ENCODE data around the gene PDCD1LG2.

Gene PDCD1LG2

GRCh38 chr9:5593904-5594303 lies 83.6 kb downstream of the PDCD1LG2 start:
- Mint-ChIP-seq H3K9me3 (no peaks in the 10 kb centered on the region), H3K36me3 (ENCODE audit: insufficient read depth) (no peaks in the 10 kb centered on the region), H3K27ac (no peak overlapping the region), H3K4me3 (no peak overlapping the region), H3K4me1 (ENCODE audit: low read depth in 2 of 2) (peaks cover 0 to 2% of the 10 kb centered on the region in 2 donors), H3K27me3 (no peaks in the 10 kb centered on the region)
- DNase-seq (no peak), ATAC-seq (replicated peaks) (no peak)

DNA sequence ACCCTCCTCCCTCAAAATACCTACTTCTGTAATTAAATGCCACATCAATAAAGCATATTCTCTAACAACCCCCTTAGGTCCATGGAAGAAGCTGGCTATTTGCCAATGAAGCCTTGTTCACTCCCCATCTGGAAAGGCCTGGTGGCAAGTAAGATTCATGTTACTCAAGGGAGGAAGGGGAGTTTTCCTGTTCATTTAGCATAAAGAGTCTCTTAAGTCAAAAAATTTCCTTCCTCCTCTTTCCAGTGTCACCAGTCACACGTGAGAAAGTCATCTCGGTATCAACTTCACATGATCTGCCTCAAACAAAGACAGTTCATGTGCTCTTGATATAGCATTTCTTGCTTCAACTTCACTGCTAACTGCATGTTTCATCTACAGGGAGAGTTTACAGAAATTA lies 85.8 kb downstream of the PDCD1LG2 start:
- DNase-seq (no peak), ATAC-seq (replicated peaks) (no peak)
- no peak overlapping the region for H3K4me3 Mint-ChIP-seq
- peaks cover 2 to 6% of the 10 kb centered on the region in 2 donors for H3K4me1 Mint-ChIP-seq (ENCODE audit: low read depth in 2 of 2)
- no peak overlapping the region for H3K27ac Mint-ChIP-seq
- H3K36me3 Mint-ChIP-seq (ENCODE audit: insufficient read depth): no peaks in the 10 kb centered on the region
- H3K27me3 Mint-ChIP-seq: no peaks in the 10 kb centered on the region
- H3K9me3 Mint-ChIP-seq: no peaks in the 10 kb centered on the region

DNA sequence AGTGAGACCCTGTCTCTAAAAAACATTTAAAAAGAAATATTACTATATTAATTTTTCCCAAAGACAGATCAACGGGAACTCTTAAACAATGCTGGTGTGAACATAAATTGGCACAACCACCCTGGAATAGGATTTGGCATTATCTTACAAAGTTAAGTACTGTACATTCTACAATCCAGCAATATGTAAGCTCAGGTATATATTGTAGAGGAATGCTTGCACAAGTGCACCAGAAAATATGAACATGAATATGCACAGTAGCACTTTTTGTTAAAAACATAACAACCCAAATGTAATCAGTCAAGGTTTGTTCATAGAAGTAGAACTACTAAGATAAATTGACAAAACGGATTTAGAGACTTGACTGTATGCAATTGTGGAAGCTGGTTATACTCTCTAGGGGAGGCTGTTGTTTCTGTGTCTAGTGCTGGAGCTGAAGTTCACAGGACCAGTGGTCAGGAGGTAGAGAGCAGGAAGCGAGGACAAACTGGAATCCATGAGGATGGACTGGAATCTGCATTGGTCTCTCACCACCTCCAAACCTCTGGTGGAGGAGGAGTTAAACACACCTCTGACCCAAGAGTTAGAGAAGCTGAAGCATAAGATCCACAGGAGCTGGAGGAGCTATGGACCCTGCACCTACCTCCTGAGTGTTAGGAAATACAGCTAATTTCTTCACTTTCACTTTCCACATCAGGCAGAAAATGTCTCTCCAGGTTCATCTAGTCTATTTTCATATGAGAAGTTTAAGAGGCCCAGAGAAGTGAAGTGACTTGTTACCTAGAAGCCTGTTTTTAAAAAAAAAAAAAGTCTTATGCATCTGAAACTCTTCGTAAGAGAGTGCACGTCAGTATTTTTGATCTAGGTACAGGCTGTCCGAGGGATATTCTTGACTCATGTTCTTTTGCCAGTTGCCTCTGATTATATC lies 98.2 kb downstream of the PDCD1LG2 start:
- peak overlapping the region; percentile 35 to 37 for H3K4me3 Mint-ChIP-seq
- H3K4me1 Mint-ChIP-seq (ENCODE audit: low read depth in 2 of 2): peaks cover 4 to 12% of the 10 kb centered on the region in 2 donors
- no peaks in the 10 kb centered on the region for H3K9me3 Mint-ChIP-seq
- H3K27me3 Mint-ChIP-seq: no peaks in the 10 kb centered on the region
- ATAC-seq (replicated peaks): no peak
- peak overlapping the region; percentile 15 to 71 for H3K27ac Mint-ChIP-seq
- no peak for DNase-seq
- no peaks in the 10 kb centered on the region for H3K36me3 Mint-ChIP-seq (ENCODE audit: insufficient read depth)

- H3K27me3 Mint-ChIP-seq: no peaks in the 10 kb centered on the region
- H3K4me3 Mint-ChIP-seq: no peak overlapping the region
- no peaks in the 10 kb centered on the region for H3K9me3 Mint-ChIP-seq
- ATAC-seq (replicated peaks): no peak
- H3K27ac Mint-ChIP-seq: peak overlapping the region in 1 of 2 donors; percentile 71
- H3K36me3 Mint-ChIP-seq (ENCODE audit: insufficient read depth): no peaks in the 10 kb centered on the region
- no peak for DNase-seq
- peaks cover 4 to 12% of the 10 kb centered on the region in 2 donors for H3K4me1 Mint-ChIP-seq (ENCODE audit: low read depth in 2 of 2)
These were observed 98.9 kb downstream of the PDCD1LG2 start for GRCh38 chr9:5609226-5609596.

DNA sequence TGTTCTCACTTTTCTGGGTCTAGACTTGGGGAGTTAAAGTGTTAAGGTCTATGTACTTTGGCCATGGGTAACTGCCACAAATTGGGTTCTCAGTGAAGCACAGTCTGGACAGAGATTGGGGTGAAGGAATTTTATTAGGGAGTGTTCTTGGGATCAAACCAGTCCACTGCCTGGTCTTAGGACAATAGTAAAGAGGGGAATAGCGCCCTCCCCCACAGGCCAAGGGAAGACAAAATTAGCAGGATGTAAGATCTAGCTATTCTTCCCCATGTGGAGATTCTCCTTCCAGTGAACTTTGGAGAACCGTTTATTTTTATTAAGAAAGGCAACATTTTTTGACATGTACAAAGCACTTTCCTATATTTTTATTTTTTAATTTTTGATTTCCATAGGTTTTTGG lies 100.2 kb downstream of the PDCD1LG2 start:
- Mint-ChIP-seq H3K4me1 (ENCODE audit: low read depth in 2 of 2) (peaks cover 4 to 20% of the 10 kb centered on the region in 2 donors), H3K9me3 (no peaks in the 10 kb centered on the region), H3K4me3 (no peak overlapping the region), H3K27ac (no peak overlapping the region), H3K27me3 (no peaks in the 10 kb centered on the region), H3K36me3 (ENCODE audit: insufficient read depth) (no peaks in the 10 kb centered on the region)
- DNase-seq: no peak
- no peak for ATAC-seq (replicated peaks)

- ATAC-seq (replicated peaks) (no peak), DNase-seq (no peak)
- Mint-ChIP-seq H3K27me3 (no peaks in the 10 kb centered on the region), H3K27ac (no peak overlapping the region), H3K4me3 (no peak overlapping the region), H3K4me1 (ENCODE audit: low read depth in 2 of 2) (peaks cover 4 to 20% of the 10 kb centered on the region in 2 donors), H3K9me3 (no peaks in the 10 kb centered on the region), H3K36me3 (ENCODE audit: insufficient read depth) (no peaks in the 10 kb centered on the region)
These were observed 101.2 kb downstream of the PDCD1LG2 start for GRCh38 chr9:5611321-5612184.

DNA sequence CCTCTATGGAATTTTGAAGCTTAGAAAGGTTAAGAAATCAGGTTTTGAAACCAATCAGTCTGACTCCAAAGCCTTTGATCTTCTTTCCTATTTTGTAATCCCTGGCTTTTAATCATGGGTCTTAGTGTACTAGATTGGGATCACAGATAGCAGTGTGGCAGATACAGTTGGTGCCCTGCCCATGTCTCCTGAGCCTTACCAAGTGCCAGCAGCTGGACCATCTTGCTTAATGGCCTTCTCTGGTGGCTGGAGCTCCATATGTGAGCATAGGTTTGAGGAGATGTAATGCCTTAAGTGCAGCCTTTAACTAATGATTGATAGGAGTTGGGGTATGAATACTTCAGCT lies 101.8 kb downstream of the PDCD1LG2 start:
- DNase-seq: no peak
- peaks cover 4 to 20% of the 10 kb centered on the region in 2 donors for H3K4me1 Mint-ChIP-seq (ENCODE audit: low read depth in 2 of 2)
- H3K9me3 Mint-ChIP-seq: no peaks in the 10 kb centered on the region
- ATAC-seq (replicated peaks): no peak
- no peaks in the 10 kb centered on the region for H3K36me3 Mint-ChIP-seq (ENCODE audit: insufficient read depth)
- no peak overlapping the region for H3K4me3 Mint-ChIP-seq
- H3K27me3 Mint-ChIP-seq: no peaks in the 10 kb centered on the region
- H3K27ac Mint-ChIP-seq: no peak overlapping the region

GRCh38 chr9:5614192-5614591 lies 103.9 kb downstream of the PDCD1LG2 start:
- DNase-seq: no peak
- H3K27me3 Mint-ChIP-seq: no peaks in the 10 kb centered on the region
- H3K27ac Mint-ChIP-seq: no peak overlapping the region
- no peak for ATAC-seq (replicated peaks)
- H3K4me3 Mint-ChIP-seq: no peak overlapping the region
- peaks cover 5 to 24% of the 10 kb centered on the region in 2 donors for H3K4me1 Mint-ChIP-seq (ENCODE audit: low read depth in 2 of 2)
- H3K36me3 Mint-ChIP-seq (ENCODE audit: insufficient read depth): no peaks in the 10 kb centered on the region
- no peaks in the 10 kb centered on the region for H3K9me3 Mint-ChIP-seq

- no peak overlapping the region for H3K4me3 Mint-ChIP-seq
- no peaks in the 10 kb centered on the region for H3K27me3 Mint-ChIP-seq
- no peaks in the 10 kb centered on the region for H3K9me3 Mint-ChIP-seq
- H3K27ac Mint-ChIP-seq: no peak overlapping the region
- no peak for DNase-seq
- ATAC-seq (replicated peaks): no peak
- H3K4me1 Mint-ChIP-seq (ENCODE audit: low read depth in 2 of 2): peaks cover 6 to 24% of the 10 kb centered on the region in 2 donors
- H3K36me3 Mint-ChIP-seq (ENCODE audit: insufficient read depth): no peaks in the 10 kb centered on the region
These were observed 104.7 kb downstream of the PDCD1LG2 start for GRCh38 chr9:5614985-5615384.

DNA sequence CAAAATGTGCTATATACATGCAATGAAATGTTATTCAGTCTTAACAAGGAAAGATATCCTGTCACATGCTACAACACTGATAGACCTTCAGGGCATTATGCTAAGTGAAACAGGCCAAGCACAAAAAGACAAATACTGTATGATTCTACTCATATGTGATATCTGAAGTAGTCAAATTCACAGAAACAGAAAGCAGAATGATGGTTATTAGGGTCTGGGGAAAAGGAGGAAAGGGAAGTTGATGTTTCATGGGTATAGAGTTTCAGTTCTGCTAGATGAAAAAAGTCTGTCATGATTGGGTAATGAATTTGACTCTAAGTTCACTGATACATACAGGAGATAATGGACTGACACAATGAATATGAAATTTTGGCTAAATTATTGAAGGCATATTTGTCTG lies 107.4 kb downstream of the PDCD1LG2 start:
- Mint-ChIP-seq H3K36me3 (ENCODE audit: insufficient read depth) (no peaks in the 10 kb centered on the region), H3K27ac (no peak overlapping the region), H3K9me3 (no peaks in the 10 kb centered on the region), H3K27me3 (no peaks in the 10 kb centered on the region), H3K4me3 (no peak overlapping the region), H3K4me1 (ENCODE audit: low read depth in 2 of 2) (peaks cover 8 to 27% of the 10 kb centered on the region in 2 donors)
- ATAC-seq (replicated peaks) (peak; percentile 40), DNase-seq (no peak)

GRCh38 chr9:5620494-5620893 lies 110.2 kb downstream of the PDCD1LG2 start:
- Mint-ChIP-seq H3K4me3 (no peak overlapping the region), H3K27me3 (no peaks in the 10 kb centered on the region), H3K9me3 (no peaks in the 10 kb centered on the region), H3K4me1 (ENCODE audit: low read depth in 2 of 2) (peaks cover 15 to 24% of the 10 kb centered on the region in 2 donors), H3K27ac (no peak overlapping the region), H3K36me3 (ENCODE audit: insufficient read depth) (no peaks in the 10 kb centered on the region)
- ATAC-seq (replicated peaks) (no peak), DNase-seq (no peak)

Measured in effector memory CD8-positive, alpha-beta T cell (primary cell).